Skeletal muscle tissue (tissue), 4 donors: ENCODE measurements around the gene PIK3CB. TPM values are rescaled to one million over a fixed set of nuclear protein-coding genes. Genes with fewer than 3 reads are reported as not detected.

Experiments used
- H3K27ac ChIP-seq: one replicate; pipeline ENCODE4 v1.7.0; 2013; ENCODE audit warnings: mild to moderate bottlenecking, low read depth, low read length, inconsistent platforms
- H3K27me3 ChIP-seq, 3 donors: one replicate each; pipeline ENCODE4 v1.7.0; 2013; ENCODE audit warnings: low read length in 3 of 3; ENCODE audit not compliant: control insufficient read depth in 3 of 3, insufficient read depth in 3 of 3
- H3K36me3 ChIP-seq, 3 donors: one replicate each; pipeline ENCODE4 v1.7.0; 2013; ENCODE audit warnings: low read length in 3 of 3; ENCODE audit not compliant: control insufficient read depth in 3 of 3, insufficient read depth in 3 of 3
- H3K4me1 ChIP-seq, 3 donors: one replicate each; pipeline ENCODE4 v1.7.0; 2013; ENCODE audit warnings: low read length in 3 of 3, mild to moderate bottlenecking in 3 of 3; ENCODE audit not compliant: control insufficient read depth in 3 of 3, insufficient read depth in 3 of 3
- H3K4me3 ChIP-seq, 3 donors: one replicate each; pipeline ENCODE4 v1.7.0; 2013; ENCODE audit warnings: low read length in 3 of 3
- H3K9ac ChIP-seq, 3 donors: one replicate each; pipeline ENCODE4 v1.7.0; 2013; ENCODE audit warnings: low read length in 3 of 3, mild to moderate bottlenecking in 3 of 3, moderate library complexity in 2 of 3, low read depth in 1 of 3
- H3K9me3 ChIP-seq, 3 donors: one replicate each; pipeline ENCODE4 v1.7.0; 2013; ENCODE audit warnings: low read length in 3 of 3; ENCODE audit not compliant: control insufficient read depth in 3 of 3
- total RNA-seq: library from RNA; depleted of rRNA; stranded (reverse); fragments of >200 nt; gene quantifications from one replicate; pipeline ENCODE4 v1.2.3, GENCODE V29; 2014
- donor health status: Osteomylitis.

Gene PIK3CB
- total RNA-seq, 1 donor from 2014 or later: 16.2 TPM

DNA sequence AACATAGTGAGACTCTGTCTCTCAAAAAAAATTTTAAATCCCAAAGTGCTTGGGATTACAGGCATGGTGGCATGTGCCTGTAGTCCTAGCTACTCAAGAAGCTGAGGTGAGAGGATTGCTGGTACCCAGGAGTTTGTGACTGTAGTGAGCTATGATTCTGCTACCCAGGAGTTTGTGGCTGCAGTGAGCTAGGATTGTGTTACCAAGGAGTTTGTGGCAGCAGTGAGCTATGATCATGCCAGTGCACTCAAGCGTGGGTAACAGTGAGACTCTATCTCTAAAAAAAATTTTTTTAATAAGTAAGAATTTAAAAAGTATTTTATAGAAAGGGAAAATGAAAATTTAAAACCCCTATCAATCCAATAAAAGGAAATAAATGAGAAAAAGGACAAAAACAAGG lies 156.6 kb downstream of the PIK3CB start:
- Histone ChIP-seq H3K27ac (no peak overlapping the region), H3K27me3 (no peaks in the 10 kb centered on the region), H3K4me3 (no peak overlapping the region), H3K36me3 (peaks cover 6 to 21% (median 17%) of the 10 kb centered on the region in 3 donors), H3K9ac (no peak overlapping the region), H3K9me3 (no peaks in the 10 kb centered on the region), H3K4me1 (no peaks in the 10 kb centered on the region)

DNA sequence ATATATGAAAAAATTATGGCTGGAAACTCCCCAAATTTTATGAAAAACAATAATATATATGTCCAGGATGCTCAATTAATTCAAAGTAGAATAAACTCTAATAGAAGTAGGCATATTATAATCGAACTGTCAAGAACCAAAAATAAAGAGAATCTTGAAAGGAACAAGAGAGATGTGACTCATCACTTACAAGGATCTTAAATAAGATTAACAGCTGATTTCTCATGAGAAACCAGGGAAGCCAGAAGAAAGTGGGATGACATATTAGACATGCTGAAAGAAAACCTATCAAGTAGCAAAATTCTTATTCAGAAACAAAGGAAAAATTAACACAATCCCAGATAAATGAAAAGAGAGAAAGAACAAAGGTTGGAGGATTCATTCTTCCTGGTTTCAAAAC lies 159.3 kb downstream of the PIK3CB start:
- Histone ChIP-seq H3K4me1 (no peaks in the 10 kb centered on the region), H3K27me3 (no peaks in the 10 kb centered on the region), H3K9ac (no peak overlapping the region), H3K4me3 (no peak overlapping the region), H3K9me3 (no peaks in the 10 kb centered on the region), H3K36me3 (peaks cover 4 to 12% (median 6%) of the 10 kb centered on the region in 3 donors), H3K27ac (no peak overlapping the region)

DNA sequence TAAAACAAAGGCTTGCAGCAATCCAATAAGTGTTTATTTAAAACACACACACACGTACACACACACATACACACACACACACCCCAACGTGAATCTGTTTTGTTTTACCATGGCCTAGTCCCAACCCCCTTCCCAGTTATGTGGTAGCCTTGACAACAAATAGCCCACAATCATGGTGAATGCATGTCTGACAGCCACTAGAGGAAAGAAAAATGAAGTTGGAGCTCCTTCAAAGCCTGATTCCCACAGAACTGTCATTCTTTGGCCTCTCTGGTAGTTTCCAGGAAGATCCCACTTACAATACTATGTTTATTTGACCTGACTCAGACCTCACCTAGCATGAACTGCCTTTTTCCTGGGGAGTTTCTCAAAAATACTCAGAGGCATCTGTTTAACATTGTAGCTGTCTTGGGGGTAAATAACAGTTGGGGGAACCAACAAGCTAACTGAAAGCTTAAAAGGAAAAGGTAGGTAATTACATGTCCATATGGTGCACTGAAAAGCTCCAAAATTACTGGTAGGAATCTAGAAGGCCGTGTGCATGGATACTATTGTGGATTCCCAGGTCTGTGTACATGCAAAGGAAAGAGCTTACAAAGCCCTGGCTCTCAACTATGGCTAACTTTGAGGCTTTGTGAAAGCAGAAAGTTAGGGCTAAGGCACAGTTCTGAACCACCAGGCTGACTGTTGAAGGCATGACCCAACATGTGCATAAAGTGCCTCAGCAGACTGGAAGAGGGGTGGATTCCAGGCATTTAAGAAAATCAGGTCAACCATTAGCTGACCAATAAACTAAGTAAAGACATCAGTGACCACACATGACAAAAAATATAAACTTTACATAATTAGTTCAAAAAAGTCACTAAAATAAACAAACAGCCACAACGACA lies 160.8 kb downstream of the PIK3CB start:
- Histone ChIP-seq H3K9ac (no peak overlapping the region), H3K27ac (no peak overlapping the region), H3K4me3 (no peak overlapping the region), H3K9me3 (no peaks in the 10 kb centered on the region), H3K27me3 (no peaks in the 10 kb centered on the region), H3K36me3 (peaks cover 4 to 14% (median 6%) of the 10 kb centered on the region in 3 donors), H3K4me1 (no peaks in the 10 kb centered on the region)

GRCh38 chr3:138670407-138670806 lies 164.3 kb downstream of the PIK3CB start:
- Histone ChIP-seq H3K4me3 (no peak overlapping the region), H3K4me1 (no peaks in the 10 kb centered on the region), H3K36me3 (peaks cover 3 to 9% (median 6%) of the 10 kb centered on the region in 3 donors), H3K9me3 (no peaks in the 10 kb centered on the region), H3K27ac (no peak overlapping the region), H3K9ac (no peak overlapping the region), H3K27me3 (no peaks in the 10 kb centered on the region)

GRCh38 chr3:138668107-138668506 lies 166.6 kb downstream of the PIK3CB start:
- Histone ChIP-seq H3K9me3 (no peaks in the 10 kb centered on the region), H3K9ac (no peak overlapping the region), H3K4me1 (no peaks in the 10 kb centered on the region), H3K27ac (no peak overlapping the region), H3K27me3 (no peaks in the 10 kb centered on the region), H3K36me3 (peaks cover 11 to 17% (median 13%) of the 10 kb centered on the region in 3 donors), H3K4me3 (no peak overlapping the region)

GRCh38 chr3:138657508-138657907 lies 177.2 kb downstream of the PIK3CB start:
- Histone ChIP-seq H3K9me3 (no peaks in the 10 kb centered on the region), H3K4me1 (no peaks in the 10 kb centered on the region), H3K36me3 (peaks cover 8 to 33% (median 30%) of the 10 kb centered on the region in 3 donors)

GRCh38 chr3:138653567-138653966 lies 181.2 kb downstream of the PIK3CB start:
- Histone ChIP-seq H3K27ac (no peak overlapping the region), H3K36me3 (peaks cover 21 to 46% (median 44%) of the 10 kb centered on the region in 3 donors), H3K4me3 (no peak overlapping the region)

More at GRCh38 chr3:138657508-138657907, 177.2 kb downstream of the PIK3CB start:
- no peaks in the 10 kb centered on the region for H3K27me3 ChIP-seq
- no peak overlapping the region for H3K4me3 ChIP-seq
- H3K9ac ChIP-seq: no peak overlapping the region
- no peak overlapping the region for H3K27ac ChIP-seq

DNA sequence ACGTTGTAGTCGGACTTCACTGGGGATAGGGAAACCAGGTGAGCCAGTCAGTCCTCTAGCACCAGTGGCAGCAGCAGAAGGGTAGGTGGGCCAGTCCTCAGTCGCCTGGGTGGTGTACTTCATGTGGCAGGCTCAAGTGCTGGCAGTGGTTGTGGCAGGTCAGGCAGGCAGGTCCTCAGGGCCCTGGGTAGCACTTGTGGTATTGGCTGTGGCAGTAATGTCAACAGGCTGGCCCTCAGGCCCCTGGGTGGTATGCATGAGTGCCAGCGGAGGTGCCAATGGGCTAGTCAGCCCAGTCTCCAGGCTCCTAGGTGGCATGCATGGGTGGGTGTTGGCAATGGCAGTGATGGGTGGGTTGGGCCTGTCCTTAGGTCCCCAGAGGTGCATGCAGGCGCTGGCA lies 185.6 kb downstream of the PIK3CB start:
- Histone ChIP-seq H3K4me3 (no peak overlapping the region), H3K9me3 (no peaks in the 10 kb centered on the region), H3K36me3 (peaks cover 12 to 24% (median 21%) of the 10 kb centered on the region in 3 donors), H3K4me1 (no peaks in the 10 kb centered on the region), H3K27me3 (no peaks in the 10 kb centered on the region), H3K27ac (no peak overlapping the region), H3K9ac (no peak overlapping the region)

More at GRCh38 chr3:138653567-138653966, 181.2 kb downstream of the PIK3CB start:
- Histone ChIP-seq H3K4me1 (no peaks in the 10 kb centered on the region), H3K9ac (no peak overlapping the region), H3K27me3 (no peaks in the 10 kb centered on the region), H3K9me3 (no peaks in the 10 kb centered on the region)

GRCh38 chr3:138646513-138646912 lies 188.2 kb downstream of the PIK3CB start:
- H3K27ac ChIP-seq: no peak overlapping the region
- H3K27me3 ChIP-seq: no peaks in the 10 kb centered on the region
- no peaks in the 10 kb centered on the region for H3K9me3 ChIP-seq
- peaks cover 12 to 16% (median 14%) of the 10 kb centered on the region in 3 donors for H3K36me3 ChIP-seq
- H3K4me3 ChIP-seq: no peak overlapping the region
- no peaks in the 10 kb centered on the region for H3K4me1 ChIP-seq
- no peak overlapping the region for H3K9ac ChIP-seq

DNA sequence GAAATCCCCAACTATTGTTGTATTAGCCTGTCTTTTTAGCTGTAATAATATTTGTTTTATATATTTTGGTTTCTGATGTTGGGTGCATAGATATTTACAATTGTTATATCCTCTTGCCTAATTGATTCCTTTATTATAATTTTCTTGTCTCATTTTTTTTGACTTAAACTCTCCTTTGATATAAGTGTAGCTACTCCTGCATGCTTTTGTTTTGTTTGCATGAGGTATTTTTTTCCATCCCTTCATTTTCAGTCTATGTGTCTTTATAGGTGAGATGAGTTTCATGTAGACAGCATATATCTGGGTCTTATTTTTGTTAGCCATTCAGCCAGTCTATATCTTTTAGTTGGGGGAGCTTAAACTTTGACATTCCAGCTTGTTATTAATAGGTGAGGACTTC lies 188.7 kb downstream of the PIK3CB start:
- Histone ChIP-seq H3K36me3 (peaks cover 12 to 14% (median 14%) of the 10 kb centered on the region in 3 donors), H3K4me3 (no peak overlapping the region), H3K9ac (no peak overlapping the region), H3K27ac (no peak overlapping the region), H3K9me3 (no peaks in the 10 kb centered on the region), H3K27me3 (no peaks in the 10 kb centered on the region), H3K4me1 (no peaks in the 10 kb centered on the region)
